Neural cell (in vitro differentiated cells): ENCODE data around the gene FUS. TPM values are rescaled to one million over a fixed set of nuclear protein-coding genes. Genes with fewer than 3 reads are reported as not detected.

ENCODE experiments used
- H2AFZ ChIP-seq: fragments of 200-600, 300-800 bp; sonication (generic), shearing (Covaris generic); 2 replicates; pipeline ENCODE4 v1.6.0; 2014; ENCODE audit warnings: low read depth, mild to moderate bottlenecking, antibody characterized with exemption, low read length, moderate library complexity
- H3F3A ChIP-seq: fragments of 200-600 bp; shearing (Covaris generic); 2 replicates; pipeline ENCODE4 v1.6.1; 2016; ENCODE audit warnings: mild to moderate bottlenecking, moderate library complexity, mixed read lengths, antibody characterized with exemption, low read length; ENCODE audit not compliant: insufficient read depth, poor library complexity, severe bottlenecking
- H3K27ac ChIP-seq: fragments of 200-600, 300-800 bp; sonication (generic), shearing (Covaris generic); 2 replicates; pipeline ENCODE4 v1.5.1; 2014; ENCODE audit warnings: mild to moderate bottlenecking, low read length, moderate library complexity
- H3K27me3 ChIP-seq: fragments of 300-800, 200-600 bp; sonication (generic), shearing (Covaris generic); 2 replicates; pipeline ENCODE4 v1.6.0; 2014; ENCODE audit warnings: mild to moderate bottlenecking, low read depth, low read length, moderate library complexity; ENCODE audit not compliant: insufficient read depth
- H3K36me3 ChIP-seq: fragments of 300-800, 200-600 bp; sonication (generic), shearing (Covaris generic); 2 replicates; pipeline ENCODE4 v1.5.1; 2014; ENCODE audit warnings: mild to moderate bottlenecking, antibody characterized with exemption, low read length, moderate library complexity; ENCODE audit not compliant: insufficient read depth
- H3K4me2 ChIP-seq: fragments of 300-800, 200-600 bp; sonication (generic), shearing (Covaris generic); 2 replicates; pipeline ENCODE4 v1.6.0; 2014; ENCODE audit warnings: mild to moderate bottlenecking, low read length
- H3K4me3 ChIP-seq: fragments of 300-800, 200-600 bp; sonication (generic), shearing (Covaris generic); 2 replicates; pipeline ENCODE4 v1.5.1; 2014; ENCODE audit warnings: mild to moderate bottlenecking, low read length, moderate library complexity
- H3K79me2 ChIP-seq: fragments of 200-600 bp; shearing (Covaris generic); replicated peaks from 2 replicates; pipeline ENCODE4 v1.6.0; 2014; ENCODE audit warnings: mild to moderate bottlenecking, low read length, moderate library complexity; ENCODE audit not compliant: insufficient read depth
- H3K9ac ChIP-seq: fragments of 300-800, 200-600 bp; sonication (generic), shearing (Covaris generic); 2 replicates; pipeline ENCODE4 v1.6.1; 2016; ENCODE audit warnings: mild to moderate bottlenecking, low read length, mixed read lengths
- H3K9me2 ChIP-seq: fragments of 200-600 bp; shearing (Covaris generic); 2 replicates; pipeline ENCODE4 v1.6.1; 2016; ENCODE audit warnings: mild to moderate bottlenecking, low read length, mixed read lengths; ENCODE audit not compliant: insufficient read depth
- H3K9me3 ChIP-seq: fragments of 200-600, 300-800 bp; sonication (generic), shearing (Covaris generic); 2 replicates; pipeline ENCODE4 v1.6.1; 2016; ENCODE audit warnings: mild to moderate bottlenecking, mixed run types, low read length, moderate library complexity, mixed read lengths
- H4K20me1 ChIP-seq: fragments of 200-600 bp; shearing (Covaris generic); 2 replicates; pipeline ENCODE4 v1.6.1; 2016; ENCODE audit warnings: mild to moderate bottlenecking, mixed run types; ENCODE audit not compliant: insufficient read depth
- EP300 ChIP-seq: fragments of 450-650 bp; conservative IDR thresholded peaks from 2 replicates; pipeline ENCODE4 v1.6.1; 2014; ENCODE audit warnings: antibody characterized with exemption, mild to moderate bottlenecking, moderate library complexity; ENCODE audit not compliant: poor library complexity, severe bottlenecking
- EZH2 ChIP-seq: fragments of 200-600, 300-800 bp; shearing (Covaris generic), sonication (generic); IDR thresholded peaks from 2 replicates; pipeline ENCODE4 v1.6.1; 2014; ENCODE audit warnings: antibody characterized with exemption, low read length, borderline replicate concordance, mild to moderate bottlenecking; ENCODE audit not compliant: insufficient read depth, poor library complexity, severe bottlenecking
- MXI1 ChIP-seq: fragments of 450-650 bp; conservative IDR thresholded peaks from 2 replicates; pipeline ENCODE4 v1.6.1; 2014; ENCODE audit warnings: antibody characterized with exemption, mild to moderate bottlenecking; ENCODE audit not compliant: poor library complexity, severe bottlenecking
- POLR2AphosphoS5 ChIP-seq: IDR thresholded peaks from 2 replicates; pipeline ENCODE4 v1.6.1; 2012
- RAD21 ChIP-seq: fragments of 450-650 bp; conservative IDR thresholded peaks from 2 replicates; pipeline ENCODE4 v1.6.1; 2014; ENCODE audit warnings: antibody characterized with exemption, mild to moderate bottlenecking, moderate library complexity
- TAF1 ChIP-seq: IDR thresholded peaks from 2 replicates; pipeline ENCODE4 v1.6.1; 2012; ENCODE audit warnings: low read depth
- polyA plus RNA-seq: library from polyadenylated mRNA; depleted of rRNA; stranded (reverse); fragments of >200 nt; gene quantifications from 2 replicates; pipeline ENCODE4 v1.2.3, GENCODE V29; 2014
- TF ChIP-seq, protein P1 (sequence below): fragments of 450-650 bp; IDR thresholded peaks from 2 replicates; pipeline ENCODE4 v1.5.1; 2014; ENCODE audit warnings: antibody characterized with exemption, mild to moderate bottlenecking, moderate library complexity; ENCODE audit not compliant: poor library complexity, severe bottlenecking
- TF ChIP-seq, protein P2 (sequence below): IDR thresholded peaks from 2 replicates; pipeline ENCODE4 v1.6.1; 2012; ENCODE audit warnings: borderline replicate concordance

The FUS gene
- polyA plus RNA-seq, 1 donor from 2014 or later, result 54.3 TPM

DNA sequence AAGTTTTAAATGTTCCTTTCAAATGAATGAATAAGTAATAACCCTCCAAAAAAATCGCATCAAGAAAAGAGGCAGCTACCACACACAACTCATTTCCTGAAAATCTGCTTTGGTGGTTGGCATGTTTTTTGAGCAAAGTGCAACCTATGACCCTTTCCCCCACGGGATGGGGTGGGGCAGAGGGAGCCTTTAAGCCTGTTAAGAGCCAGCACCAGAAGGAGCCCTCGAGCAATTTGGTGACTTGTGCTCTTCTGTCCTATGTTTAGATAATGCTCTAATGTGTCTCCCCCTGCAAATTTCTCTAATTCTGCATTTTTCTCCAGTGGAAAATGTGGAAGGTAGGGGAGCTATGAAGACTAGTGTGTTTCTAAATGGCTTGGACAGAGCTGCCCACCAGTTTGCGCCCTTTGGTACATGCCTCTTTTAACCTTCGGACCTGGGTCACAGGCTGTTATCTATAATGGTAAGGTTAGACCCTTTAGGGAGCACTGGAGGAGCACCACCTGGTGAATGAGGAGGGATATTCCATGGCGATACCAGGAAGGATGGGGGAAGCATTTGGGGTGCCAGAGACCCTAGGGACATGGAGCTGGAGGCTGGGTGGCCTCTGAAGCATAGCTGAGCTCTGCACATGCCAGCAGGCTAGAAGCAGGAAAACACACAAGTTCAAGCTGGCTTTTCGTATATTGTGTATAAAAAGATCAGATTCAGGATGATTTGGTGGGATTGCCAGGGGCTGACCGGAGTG lies 21.1 kb downstream of the FUS start:
- Histone ChIP-seq H4K20me1 (no peaks in the 10 kb centered on the region), H3K27me3 (peaks cover 27% of the 10 kb centered on the region), H3K9ac (no peak overlapping the region), H3K9me2 (no peaks in the 10 kb centered on the region), H3K36me3 (no peaks in the 10 kb centered on the region), H3K27ac (no peak overlapping the region), H3K9me3 (no peaks in the 10 kb centered on the region), H3K4me2 (no peak overlapping the region), H3F3A (no peaks in the 10 kb centered on the region), H3K79me2 (no peaks in the 10 kb centered on the region), H3K4me3 (no peak overlapping the region), H2AFZ (no peak overlapping the region)
- TF ChIP-seq RAD21 (no peak), EZH2 (no peak), EP300 (no peak), POLR2AphosphoS5 (no peak), TAF1 (no peak)
- TF ChIP-seq, protein P1, sequence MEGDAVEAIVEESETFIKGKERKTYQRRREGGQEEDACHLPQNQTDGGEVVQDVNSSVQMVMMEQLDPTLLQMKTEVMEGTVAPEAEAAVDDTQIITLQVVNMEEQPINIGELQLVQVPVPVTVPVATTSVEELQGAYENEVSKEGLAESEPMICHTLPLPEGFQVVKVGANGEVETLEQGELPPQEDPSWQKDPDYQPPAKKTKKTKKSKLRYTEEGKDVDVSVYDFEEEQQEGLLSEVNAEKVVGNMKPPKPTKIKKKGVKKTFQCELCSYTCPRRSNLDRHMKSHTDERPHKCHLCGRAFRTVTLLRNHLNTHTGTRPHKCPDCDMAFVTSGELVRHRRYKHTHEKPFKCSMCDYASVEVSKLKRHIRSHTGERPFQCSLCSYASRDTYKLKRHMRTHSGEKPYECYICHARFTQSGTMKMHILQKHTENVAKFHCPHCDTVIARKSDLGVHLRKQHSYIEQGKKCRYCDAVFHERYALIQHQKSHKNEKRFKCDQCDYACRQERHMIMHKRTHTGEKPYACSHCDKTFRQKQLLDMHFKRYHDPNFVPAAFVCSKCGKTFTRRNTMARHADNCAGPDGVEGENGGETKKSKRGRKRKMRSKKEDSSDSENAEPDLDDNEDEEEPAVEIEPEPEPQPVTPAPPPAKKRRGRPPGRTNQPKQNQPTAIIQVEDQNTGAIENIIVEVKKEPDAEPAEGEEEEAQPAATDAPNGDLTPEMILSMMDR, result no peak
- TF ChIP-seq, protein P2, sequence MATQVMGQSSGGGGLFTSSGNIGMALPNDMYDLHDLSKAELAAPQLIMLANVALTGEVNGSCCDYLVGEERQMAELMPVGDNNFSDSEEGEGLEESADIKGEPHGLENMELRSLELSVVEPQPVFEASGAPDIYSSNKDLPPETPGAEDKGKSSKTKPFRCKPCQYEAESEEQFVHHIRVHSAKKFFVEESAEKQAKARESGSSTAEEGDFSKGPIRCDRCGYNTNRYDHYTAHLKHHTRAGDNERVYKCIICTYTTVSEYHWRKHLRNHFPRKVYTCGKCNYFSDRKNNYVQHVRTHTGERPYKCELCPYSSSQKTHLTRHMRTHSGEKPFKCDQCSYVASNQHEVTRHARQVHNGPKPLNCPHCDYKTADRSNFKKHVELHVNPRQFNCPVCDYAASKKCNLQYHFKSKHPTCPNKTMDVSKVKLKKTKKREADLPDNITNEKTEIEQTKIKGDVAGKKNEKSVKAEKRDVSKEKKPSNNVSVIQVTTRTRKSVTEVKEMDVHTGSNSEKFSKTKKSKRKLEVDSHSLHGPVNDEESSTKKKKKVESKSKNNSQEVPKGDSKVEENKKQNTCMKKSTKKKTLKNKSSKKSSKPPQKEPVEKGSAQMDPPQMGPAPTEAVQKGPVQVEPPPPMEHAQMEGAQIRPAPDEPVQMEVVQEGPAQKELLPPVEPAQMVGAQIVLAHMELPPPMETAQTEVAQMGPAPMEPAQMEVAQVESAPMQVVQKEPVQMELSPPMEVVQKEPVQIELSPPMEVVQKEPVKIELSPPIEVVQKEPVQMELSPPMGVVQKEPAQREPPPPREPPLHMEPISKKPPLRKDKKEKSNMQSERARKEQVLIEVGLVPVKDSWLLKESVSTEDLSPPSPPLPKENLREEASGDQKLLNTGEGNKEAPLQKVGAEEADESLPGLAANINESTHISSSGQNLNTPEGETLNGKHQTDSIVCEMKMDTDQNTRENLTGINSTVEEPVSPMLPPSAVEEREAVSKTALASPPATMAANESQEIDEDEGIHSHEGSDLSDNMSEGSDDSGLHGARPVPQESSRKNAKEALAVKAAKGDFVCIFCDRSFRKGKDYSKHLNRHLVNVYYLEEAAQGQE, result no peak

DNA sequence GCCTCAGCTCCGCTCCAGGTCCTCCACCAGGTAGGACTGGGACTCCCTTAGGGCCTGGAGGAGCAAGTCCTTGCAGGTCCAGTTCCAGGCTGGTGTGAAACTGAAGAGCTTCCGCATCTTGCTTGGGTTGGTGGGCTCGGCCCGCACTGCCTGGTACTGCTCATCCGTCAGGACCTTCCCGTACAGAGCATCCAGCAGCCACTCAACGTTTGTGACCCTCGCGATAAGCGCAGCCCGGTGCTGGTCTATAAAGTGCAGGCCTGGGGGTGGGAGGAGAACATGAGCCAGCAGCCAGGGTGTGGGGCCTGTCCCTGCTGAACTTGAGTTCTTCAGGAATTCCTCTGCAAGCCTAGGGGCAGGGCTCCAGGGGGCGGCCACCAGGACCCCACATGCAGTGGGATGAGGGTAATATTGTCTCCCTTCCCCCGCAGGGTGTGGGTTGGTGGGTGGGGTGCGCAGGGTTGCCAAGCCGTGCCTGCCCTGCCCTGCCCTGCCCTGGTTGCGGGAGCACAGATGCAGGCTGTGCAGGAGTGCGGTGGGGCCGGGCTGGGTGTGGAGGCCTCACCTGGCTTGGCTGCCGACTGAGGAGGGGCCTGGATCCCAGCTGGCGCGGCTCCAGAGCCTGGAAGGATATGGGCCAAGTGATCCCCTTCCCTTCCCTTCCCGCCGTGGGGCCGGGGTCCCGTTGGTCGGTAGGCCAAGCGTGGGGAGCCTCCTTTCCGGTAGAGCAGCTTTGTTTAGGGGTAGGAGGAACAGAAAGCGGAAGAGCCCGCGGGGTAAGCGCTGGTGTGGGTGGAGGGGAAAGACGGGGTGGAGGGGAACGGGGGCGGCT lies 21.9 kb downstream of the FUS start:
- no peak overlapping the region for H3K9ac ChIP-seq
- peaks cover 27% of the 10 kb centered on the region for H3K27me3 ChIP-seq
- TF ChIP-seq POLR2AphosphoS5 (peak; percentile 42), MXI1 (no peak)
- H3K4me2 ChIP-seq, result no peak overlapping the region
- H3K79me2 ChIP-seq, result no peaks in the 10 kb centered on the region
- H2AFZ ChIP-seq, result no peak overlapping the region
- H4K20me1 ChIP-seq, result no peaks in the 10 kb centered on the region
- no peaks in the 10 kb centered on the region for H3K9me3 ChIP-seq
- no peak overlapping the region for H3K27ac ChIP-seq
- no peaks in the 10 kb centered on the region for H3K36me3 ChIP-seq
- H3K4me3 ChIP-seq, result peak overlapping the region; percentile 21
- H3F3A ChIP-seq, result no peaks in the 10 kb centered on the region
- no peaks in the 10 kb centered on the region for H3K9me2 ChIP-seq
